Measurements from ENCODE around the gene SLC7A10.

The SLC7A10 gene

GRCh38 chr19:33225458-33225926 is at the start of gene SLC7A10:
SLC7A10 (minus strand) TSS chr19:33225850; CDS start chr19:33225703, 147 bp downstream.
- no peak for DNase-seq (ENCODE audit: low read depth)

- DNase-seq (ENCODE audit: low read depth): no peak
Observed at GRCh38 chr19:33274663-33275558, 49.3 kb upstream of the SLC7A10 start.

GRCh38 chr19:33273881-33274662 is 48.4 kb upstream of the SLC7A10 start:
- DNase-seq (ENCODE audit: low read depth): peak; percentile 87

GRCh38 chr19:33273065-33273736 is 47.6 kb upstream of the SLC7A10 start:
- DNase-seq (ENCODE audit: low read depth): no peak

- no peak for DNase-seq (ENCODE audit: low read depth)
Observed at GRCh38 chr19:33271246-33272021, 45.8 kb upstream of the SLC7A10 start.

GRCh38 chr19:33270769-33271168 is 45.1 kb upstream of the SLC7A10 start:
- DNase-seq (ENCODE audit: low read depth): no peak

GRCh38 chr19:33269016-33269415 is 43.4 kb upstream of the SLC7A10 start:
- no peak for DNase-seq (ENCODE audit: low read depth)

- no peak for DNase-seq (ENCODE audit: low read depth)
Observed at GRCh38 chr19:33268162-33268991, 42.7 kb upstream of the SLC7A10 start.

- DNase-seq (ENCODE audit: low read depth): no peak
Observed at GRCh38 chr19:33267706-33268105, 42.1 kb upstream of the SLC7A10 start.

GRCh38 chr19:33266974-33267484 is 41.4 kb upstream of the SLC7A10 start:
- no peak for DNase-seq (ENCODE audit: low read depth)

- no peak for DNase-seq (ENCODE audit: low read depth)
Observed at GRCh38 chr19:33264881-33265445, 39.3 kb upstream of the SLC7A10 start.

- no peak for DNase-seq (ENCODE audit: low read depth)
Observed at GRCh38 chr19:33263325-33264023, 37.8 kb upstream of the SLC7A10 start.

- DNase-seq (ENCODE audit: low read depth): no peak
Observed at GRCh38 chr19:33261511-33262189, 36.0 kb upstream of the SLC7A10 start.

- DNase-seq (ENCODE audit: low read depth): no peak
Observed at GRCh38 chr19:33260628-33261418, 35.2 kb upstream of the SLC7A10 start.

GRCh38 chr19:33259539-33259938 is 33.9 kb upstream of the SLC7A10 start:
- DNase-seq (ENCODE audit: low read depth): no peak

- no peak for DNase-seq (ENCODE audit: low read depth)
Observed at GRCh38 chr19:33257828-33258227, 32.2 kb upstream of the SLC7A10 start.

GRCh38 chr19:33256261-33256660 is 30.6 kb upstream of the SLC7A10 start:
- no peak for DNase-seq (ENCODE audit: low read depth)

- DNase-seq (ENCODE audit: low read depth): no peak
Observed at GRCh38 chr19:33255781-33256180, 30.1 kb upstream of the SLC7A10 start.

Data from stromal cell of bone marrow (primary cell).